T-helper 22 cell (primary cell): Measurements from ENCODE around the gene TMEM132A.

Experiments
- DNase-seq: peaks from one replicate; pipeline ENCODE4 v3.0.0-alpha.2; 2020; ENCODE audit warnings: low read depth

TMEM132A gene

GRCh38 chr11:60939301-60939700 is 15.0 kb downstream of the TMEM132A start:
- no peak for DNase-seq

GRCh38 chr11:60939855-60940254 is 15.6 kb downstream of the TMEM132A start:
- DNase-seq = no peak

DNA sequence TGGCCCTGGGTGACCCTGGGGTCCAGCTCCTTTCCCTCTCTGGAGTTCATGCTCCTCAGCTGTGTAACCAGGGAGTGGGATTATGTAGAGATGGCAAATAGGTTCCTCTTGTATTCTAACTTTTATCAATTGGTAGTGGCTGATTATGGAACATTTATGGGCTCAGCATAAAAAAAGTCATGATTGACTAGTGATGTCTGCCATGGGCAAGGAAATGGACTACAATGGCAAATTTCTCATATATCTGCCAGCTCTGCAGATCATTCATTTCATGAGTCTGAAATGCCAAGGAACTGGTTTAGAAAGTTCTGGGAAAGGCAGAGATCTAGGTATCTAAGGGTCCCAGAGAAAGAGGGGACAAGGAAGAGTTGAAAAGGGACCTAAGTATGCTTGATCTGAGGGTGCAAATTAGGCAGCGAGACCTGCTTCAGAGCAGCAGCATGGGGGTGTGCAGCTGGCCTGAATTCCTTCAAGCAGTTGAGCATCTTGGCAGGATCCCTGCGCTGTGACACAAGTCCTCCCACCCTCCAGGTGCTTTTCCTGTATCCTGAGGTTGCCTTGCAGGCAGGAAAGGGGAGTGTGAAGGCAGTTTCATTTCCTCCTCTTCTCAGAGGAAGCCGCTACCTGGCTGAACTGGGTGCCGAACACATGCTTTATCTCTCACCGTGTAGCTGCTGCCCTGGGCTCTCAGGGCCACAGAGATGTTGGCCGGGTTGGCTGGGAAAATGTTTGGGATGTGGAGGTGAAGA is 17.3 kb downstream of the TMEM132A start:
- DNase-seq = no peak

DNA sequence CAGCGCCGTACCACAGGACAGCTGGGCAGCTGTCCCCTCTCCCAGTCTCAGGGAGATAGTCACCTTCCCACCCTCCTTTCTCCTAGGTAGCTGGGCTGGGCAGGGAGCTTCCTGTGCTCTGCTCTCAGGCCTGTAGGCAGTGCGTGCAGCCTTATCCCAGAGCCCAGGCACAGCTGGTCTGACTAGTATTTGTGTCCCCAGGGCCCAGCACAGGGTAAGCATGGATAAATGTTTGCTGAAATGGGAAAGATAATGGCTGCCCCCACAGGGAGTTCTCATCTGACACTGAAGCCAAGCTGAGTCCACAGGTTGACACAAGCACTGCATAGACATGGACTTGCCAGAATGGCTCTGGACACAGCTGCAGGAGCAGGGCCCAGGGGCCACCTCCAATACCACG is 18.0 kb downstream of the TMEM132A start:
- DNase-seq = no peak

DNA sequence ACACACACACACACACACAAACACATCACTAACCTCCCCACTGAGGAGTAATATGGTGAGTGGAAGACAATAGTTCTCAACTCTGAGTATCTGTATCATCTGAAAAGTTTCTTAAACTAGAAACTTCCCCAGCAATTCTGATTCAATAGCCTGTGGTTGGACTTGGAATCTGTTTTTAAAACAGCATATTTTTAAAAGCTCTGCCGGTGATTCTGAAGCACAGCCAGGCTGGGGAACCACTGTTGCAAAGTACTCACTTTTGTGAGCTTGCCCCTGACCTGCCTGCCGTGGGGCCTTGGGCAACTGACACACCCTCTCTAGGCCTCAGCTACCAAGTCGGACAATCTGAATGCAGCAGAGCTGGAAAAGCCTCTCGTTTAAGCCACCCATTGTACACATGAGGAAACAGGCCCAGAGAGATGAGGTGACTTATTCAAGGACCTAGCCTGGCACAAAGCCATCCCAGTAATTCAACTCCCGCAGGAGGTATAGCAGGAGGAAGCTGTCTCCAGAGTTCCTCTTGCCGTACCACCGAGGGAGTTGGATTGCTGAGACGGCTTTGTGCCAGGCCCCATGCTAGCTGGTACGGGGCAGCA is 18.8 kb downstream of the TMEM132A start:
- no peak for DNase-seq

GRCh38 chr11:60944490-60945294 is 20.4 kb downstream of the TMEM132A start:
- no peak for DNase-seq

DNA sequence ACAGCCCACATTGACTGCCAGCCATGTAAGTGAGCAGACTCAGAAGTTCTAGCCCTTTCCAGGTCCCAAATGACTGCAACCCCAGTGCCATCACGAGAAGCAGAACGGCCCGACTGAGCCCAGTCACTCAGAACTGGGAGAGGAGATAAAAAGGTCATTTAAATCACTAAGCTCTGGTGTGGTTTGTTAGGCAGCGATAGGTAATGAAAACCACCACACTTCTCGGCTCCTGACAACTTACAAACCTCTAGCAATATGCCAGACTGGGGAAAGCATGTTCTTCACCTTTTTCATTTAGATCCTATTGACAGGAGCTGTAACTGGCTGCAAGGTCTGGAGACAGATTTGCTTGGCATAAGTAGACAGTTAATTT is 21.0 kb downstream of the TMEM132A start:
- DNase-seq = no peak

- no peak for DNase-seq
These were observed 22.5 kb downstream of the TMEM132A start for GRCh38 chr11:60946601-60947264.

GRCh38 chr11:60947700-60948099 is 23.4 kb downstream of the TMEM132A start:
- no peak for DNase-seq

DNA sequence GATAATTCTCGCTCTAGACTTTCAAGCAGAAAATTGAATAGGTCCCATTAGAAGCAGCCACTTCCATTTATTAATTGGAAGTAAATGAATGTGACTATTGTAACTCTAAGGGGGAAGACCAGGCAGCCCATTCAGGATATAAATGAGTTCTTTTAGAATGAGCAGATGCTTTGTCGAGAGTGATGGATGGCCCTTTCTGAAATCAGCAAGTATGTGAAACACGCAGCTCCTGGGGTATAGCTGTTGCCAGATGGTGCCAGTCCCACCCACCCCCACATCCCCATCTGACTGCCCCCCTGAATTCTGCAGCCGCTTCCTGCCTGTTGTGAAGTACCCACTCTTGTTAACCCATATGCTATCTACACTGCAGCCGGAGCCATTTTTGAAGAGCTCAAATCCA is 24.0 kb downstream of the TMEM132A start:
- DNase-seq = no peak

GRCh38 chr11:60950024-60950423 is 25.8 kb downstream of the TMEM132A start:
- no peak for DNase-seq

DNA sequence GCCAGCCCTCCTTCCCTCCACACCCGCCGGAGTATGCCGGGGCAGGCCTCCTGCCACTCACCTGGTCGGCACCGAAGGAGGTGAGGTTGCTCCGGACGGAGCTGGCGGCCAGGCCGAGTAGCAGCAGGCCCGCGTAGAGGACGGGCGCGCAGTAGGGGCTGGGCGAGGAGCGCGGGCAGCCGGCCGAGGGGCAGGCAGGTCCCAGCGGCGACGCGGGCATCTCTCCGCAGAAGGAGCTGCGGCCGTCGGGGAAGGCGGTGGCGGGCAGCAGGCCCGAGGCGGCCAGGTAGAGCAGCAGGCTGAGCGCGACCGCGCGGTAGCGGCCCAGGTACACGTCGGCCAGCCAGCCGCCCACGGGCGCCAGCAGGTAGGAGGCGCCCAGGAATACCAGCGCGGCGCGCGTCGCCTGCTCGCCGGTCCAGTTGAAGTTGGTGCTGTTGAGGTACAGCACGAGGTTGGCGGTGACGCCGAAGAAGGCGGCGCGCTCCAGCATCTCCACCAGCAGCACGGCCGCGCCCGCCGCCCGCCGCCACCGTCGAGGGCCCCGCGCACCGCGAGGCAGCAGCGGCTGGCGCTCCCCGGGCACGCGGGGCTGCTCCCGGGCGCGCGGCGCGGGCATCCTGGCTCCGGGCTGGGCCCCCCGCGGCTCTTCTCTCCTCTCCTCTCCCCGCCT is 26.8 kb downstream of the TMEM132A start:
- no peak for DNase-seq

DNA sequence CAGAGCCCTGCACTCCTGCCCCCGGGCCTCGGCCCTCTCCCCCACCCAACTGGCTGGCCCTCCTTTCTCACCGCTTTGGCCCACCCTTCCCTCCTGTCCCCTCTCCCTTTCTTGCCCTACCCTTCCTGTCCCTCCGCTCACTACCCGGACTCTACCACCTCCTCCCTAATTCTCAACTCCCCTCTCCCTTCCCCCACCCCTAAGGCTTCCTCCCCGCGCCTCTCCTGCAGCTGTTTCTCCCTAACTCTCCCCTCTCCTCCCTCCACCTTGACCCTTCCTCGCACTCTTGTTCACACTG is 27.3 kb downstream of the TMEM132A start:
- no peak for DNase-seq

DNA sequence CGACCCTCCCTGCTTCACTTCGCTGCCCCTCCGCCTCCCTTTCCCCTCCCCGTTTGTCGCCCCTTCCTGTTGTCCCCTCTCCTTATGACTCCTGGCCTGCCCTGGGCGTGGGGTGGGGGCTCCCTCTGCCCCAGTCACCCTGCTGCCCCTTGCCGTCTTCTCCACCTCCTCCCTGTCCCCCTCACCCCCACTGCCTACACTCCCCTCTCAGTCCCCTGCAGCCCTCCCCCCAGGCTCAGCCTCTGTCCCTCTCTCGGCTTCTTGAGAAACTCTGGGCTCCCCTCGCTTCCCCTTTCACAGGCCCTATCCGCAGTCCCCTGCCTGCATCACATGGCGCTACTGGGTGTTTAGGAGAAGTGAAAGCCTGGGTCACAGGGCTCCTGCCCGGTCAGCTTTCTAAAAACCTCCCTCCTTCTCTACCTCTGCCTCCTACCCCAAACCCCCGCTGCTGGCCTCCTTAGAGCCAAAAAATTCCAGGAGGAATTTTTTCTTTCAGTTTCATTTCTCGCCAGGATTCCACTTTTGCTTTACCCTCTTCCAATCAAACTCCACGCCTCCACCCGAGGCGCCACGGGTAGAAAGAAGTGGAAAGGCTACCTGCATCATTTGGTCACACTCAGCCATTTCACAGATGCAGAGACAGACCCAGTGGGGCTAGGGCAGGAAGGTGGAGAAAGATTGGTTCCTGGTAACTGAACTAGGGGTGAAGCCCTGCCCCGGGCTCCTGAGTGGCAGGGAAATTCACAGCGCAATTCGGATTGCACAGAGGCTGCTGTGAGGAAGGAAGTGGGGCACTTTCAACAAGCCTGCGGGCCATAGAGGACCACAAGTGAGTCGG is 27.9 kb downstream of the TMEM132A start, which contains the start of gene SLC15A3:
SLC15A3 (minus strand) TSS at position 273 of the 838 bp plus-strand sequence. CDS start 625 bp downstream, outside the sequence.
- DNase-seq = no peak

DNA sequence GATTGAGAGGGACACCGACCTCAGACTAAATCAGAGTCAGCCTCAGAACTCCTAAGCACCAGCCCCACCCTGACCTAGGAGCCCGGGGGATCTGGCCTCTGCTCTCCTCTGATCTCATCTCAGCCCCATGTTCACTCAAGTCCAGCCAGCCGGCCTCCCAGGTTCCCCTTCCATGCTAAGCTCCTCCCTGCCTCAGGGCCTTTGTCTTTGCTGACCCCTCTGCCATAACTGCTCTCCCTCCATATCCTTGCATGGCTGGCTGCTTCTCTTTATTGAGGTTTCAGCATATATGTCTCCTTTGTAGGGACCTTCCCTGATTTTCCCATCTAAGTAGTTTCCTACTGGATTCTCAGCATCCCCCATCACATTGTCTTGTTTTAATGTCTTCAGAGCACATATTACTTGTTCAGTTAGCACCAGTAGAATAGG is 28.5 kb downstream of the TMEM132A start:
- DNase-seq = no peak

GRCh38 chr11:60953781-60954180 is 29.5 kb downstream of the TMEM132A start:
- DNase-seq = no peak

GRCh38 chr11:60954421-60954820 is 30.2 kb downstream of the TMEM132A start:
- DNase-seq = no peak

- DNase-seq = no peak
These were observed 31.3 kb downstream of the TMEM132A start for GRCh38 chr11:60955571-60955970.

- DNase-seq = no peak
These were observed 32.9 kb downstream of the TMEM132A start for GRCh38 chr11:60957188-60957587.

GRCh38 chr11:60959431-60959830 is 35.2 kb downstream of the TMEM132A start:
- no peak for DNase-seq

GRCh38 chr11:60960405-60960804 is 36.1 kb downstream of the TMEM132A start:
- DNase-seq = no peak
